ENCODE measurements around the gene DPYSL5. TPM values are rescaled to one million over a fixed set of nuclear protein-coding genes. Genes with fewer than 3 reads are reported as not detected.

The DPYSL5 gene
- total and polyA plus RNA-seq, 2 of the 8 experiments (the other 6 are each of a cell fraction or from before 2014, with no cell fraction given): 11.9 to 16.4 TPM

- ChIA-PET POLR2A (ENCODE audit: partially characterized antibody) (no interaction called here), CTCF (ENCODE audit: partially characterized antibody) (interaction anchor here (0.5 to 6.9 kb wide), 9 partner anchors 11 to 768 kb away, joined by 3 to 39 read pairs (median 8); no protein-coding TSS in a partner anchor)
- no peak overlapping the region for H3K56ac ChIP-seq (replicated peaks; ENCODE audit: insufficient read length, low read depth, low read length)
- no peak overlapping the region for H2BK12ac ChIP-seq (ENCODE audit: low read depth, low read length)
- H2BK120ac ChIP-seq (replicated peaks; ENCODE audit: low read depth, low read length): no peak overlapping the region
- H3K9me3 ChIP-seq (ENCODE audit: insufficient read depth in 2 of 2, low read depth in 1 of 2, low read length in 1 of 2): no peaks in the 10 kb centered on the region
- 85% methylated on average over 7 of the region's 7 CpGs; no CpG with 5 or more reads in 1 of the 2 experiments for WGBS, 2 experiments (ENCODE audit: extremely low coverage in 1 of 2, insufficient coverage in 1 of 2, insufficient read length in 1 of 2, insufficient replicate concordance in 2 of 2, low coverage in 1 of 2, low lambda C conversion rate in 2 of 2, missing lambda C conversion rate in 1 of 2)
- no peak overlapping the region for H2AK5ac ChIP-seq (ENCODE audit: low read depth, low read length)
- no peak overlapping the region for H2BK5ac ChIP-seq (ENCODE audit: low read depth, low read length)
- H4K20me1 ChIP-seq (replicated peaks in 1 of 2; ENCODE audit: control insufficient read depth in 1 of 2, insufficient read depth in 2 of 2, low read length in 2 of 2): no peaks in the 10 kb centered on the region
- no peaks in the 10 kb centered on the region for H3K36me3 ChIP-seq (ENCODE audit: control insufficient read depth in 2 of 4, insufficient read depth in 4 of 4, low read length in 3 of 4)
- no peaks in the 10 kb centered on the region for H3K23me2 ChIP-seq (ENCODE audit: low read depth, low read length)
- no peak overlapping the region for H2BK20ac ChIP-seq (ENCODE audit: low read length)
- no peak overlapping the region for H3K27ac ChIP-seq (ENCODE audit: low read depth, low read length)
- H3K9ac ChIP-seq (replicated peaks in 1 of 4; ENCODE audit: extremely low read depth in 1 of 4, low read depth in 3 of 4, low read length in 3 of 4): no peak overlapping the region
- no peak overlapping the region for H3K18ac ChIP-seq (ENCODE audit: extremely low read depth, low read length)
- H3K23ac ChIP-seq (ENCODE audit: insufficient read length): no peak overlapping the region
- H3K4ac ChIP-seq (replicated peaks; ENCODE audit: insufficient read length, low read depth, low read length): no peak overlapping the region
- peak overlapping the region; percentile 68 for H4K8ac ChIP-seq (ENCODE audit: extremely low read depth, insufficient read depth, low read length)
- H3K14ac ChIP-seq (ENCODE audit: insufficient read length): no peak overlapping the region
- H3K27me3 ChIP-seq (replicated peaks in 1 of 4; ENCODE audit: control insufficient read depth in 3 of 4, extremely low read depth in 1 of 4, insufficient read depth in 3 of 4, low read length in 3 of 4): no peaks in the 10 kb centered on the region; a peak in 1 of 7 replicates
- H3K4me2 ChIP-seq (ENCODE audit: insufficient read depth in 1 of 2, low read depth in 2 of 2, low read length in 2 of 2): no peak overlapping the region
- no peaks in the 10 kb centered on the region for H3K79me2 ChIP-seq (ENCODE audit: control insufficient read depth in 1 of 2, insufficient read depth in 2 of 2, low read length in 2 of 2)
- no peaks in the 10 kb centered on the region for H3K79me1 ChIP-seq (ENCODE audit: low read depth, low read length)
- DNase-seq (ENCODE audit: low read depth in 1 of 2, low spot score in 2 of 2): peak in 1 of 2 experiments; percentile 11
- H3K4me1 ChIP-seq (replicated peaks in 1 of 4; ENCODE audit: control insufficient read depth in 3 of 4, insufficient read depth in 4 of 4, low read length in 3 of 4): peaks cover 10 to 28% (median 20%) of the 10 kb centered on the region in 4 experiments
- H2AFZ ChIP-seq (ENCODE audit: low read length): no peak overlapping the region
- H3K4me3 ChIP-seq (ENCODE audit: extremely low read depth in 1 of 4, insufficient read depth in 2 of 4, low read depth in 3 of 4, low read length in 4 of 4): no peak overlapping the region
- TF ChIP-seq TCF12 (IDR thresholded peaks at IDR 0.05; ENCODE audit: low read depth, low read length) (no peak), ZNF274 (IDR thresholded peaks at IDR 0.05; ENCODE audit: borderline replicate concordance, extremely low read depth, low read length) (no peak), POU5F1 (IDR thresholded peaks at IDR 0.05; ENCODE audit: low read depth, low read length) (no peak)
- no peak for FAIRE-seq
- H4K91ac ChIP-seq (replicated peaks; ENCODE audit: insufficient read length, low read length): no peak overlapping the region
- no peak overlapping the region for H4K5ac ChIP-seq (ENCODE audit: insufficient read length, low read depth, low read length)
- no peak overlapping the region for H2BK15ac ChIP-seq (ENCODE audit: low read length)
These were observed 68.3 kb downstream of the DPYSL5 start for GRCh38 chr2:26916128-26916692.
